ENCODE results near the gene ARHGAP24.

ARHGAP24 gene

GRCh38 chr4:85598936-85599335, 124.0 kb downstream of the ARHGAP24 start:
- no peaks in the 10 kb centered on the region for H3K36me3 ChIP-seq (replicated peaks; ENCODE audit: insufficient read depth, low read length)
- no peaks in the 10 kb centered on the region for H3K27me3 ChIP-seq (replicated peaks; ENCODE audit: insufficient read depth, low read length)
- DNase-seq, result no peak
- H3K27ac ChIP-seq (ENCODE audit: low read length), result no peak overlapping the region
- no peaks in the 10 kb centered on the region for H4K20me1 ChIP-seq (ENCODE audit: insufficient read depth, low read length)
- TF ChIP-seq CTCF (IDR thresholded peaks at IDR 0.05; ENCODE audit: low read length), result no peak
- no peak for TF ChIP-seq EZH2phosphoT487 (IDR thresholded peaks at IDR 0.05; ENCODE audit: low read length)
- no peak for TF ChIP-seq EZH2 (optimal IDR thresholded peaks at IDR 0.05; ENCODE audit: low read depth, low read length)
- no peak overlapping the region for H3K9ac ChIP-seq (ENCODE audit: low read length)
- no peaks in the 10 kb centered on the region for H3K4me1 ChIP-seq (ENCODE audit: low read length)
- no peaks in the 10 kb centered on the region for H3F3A ChIP-seq (ENCODE audit: insufficient read depth, low read length)
- H3K9me2 ChIP-seq (replicated peaks; ENCODE audit: insufficient read depth, low read length), result no peaks in the 10 kb centered on the region
- no peak overlapping the region for H3K4me3 ChIP-seq (ENCODE audit: low read length)
- H3K4me2 ChIP-seq (ENCODE audit: low read depth, low read length), result no peak overlapping the region
- no peak overlapping the region for H2AFZ ChIP-seq (ENCODE audit: low read length)
- H3K9me3 ChIP-seq (replicated peaks; ENCODE audit: insufficient read depth, low read length), result no peaks in the 10 kb centered on the region
- H3K79me2 ChIP-seq (ENCODE audit: low read length), result no peaks in the 10 kb centered on the region

- Histone ChIP-seq H3K27me3 (replicated peaks; ENCODE audit: insufficient read depth, low read length) (no peaks in the 10 kb centered on the region), H2AFZ (ENCODE audit: low read length) (no peak overlapping the region), H3K9me2 (replicated peaks; ENCODE audit: insufficient read depth, low read length) (no peaks in the 10 kb centered on the region), H3F3A (ENCODE audit: insufficient read depth, low read length) (no peaks in the 10 kb centered on the region), H3K4me3 (ENCODE audit: low read length) (no peak overlapping the region), H3K9me3 (replicated peaks; ENCODE audit: insufficient read depth, low read length) (no peaks in the 10 kb centered on the region), H3K79me2 (ENCODE audit: low read length) (no peaks in the 10 kb centered on the region), H3K27ac (ENCODE audit: low read length) (no peak overlapping the region), H4K20me1 (ENCODE audit: insufficient read depth, low read length) (no peaks in the 10 kb centered on the region), H3K36me3 (replicated peaks; ENCODE audit: insufficient read depth, low read length) (no peaks in the 10 kb centered on the region), H3K9ac (ENCODE audit: low read length) (no peak overlapping the region), H3K4me1 (ENCODE audit: low read length) (no peaks in the 10 kb centered on the region), H3K4me2 (ENCODE audit: low read depth, low read length) (no peak overlapping the region)
- no peak for DNase-seq
- TF ChIP-seq EZH2 (optimal IDR thresholded peaks at IDR 0.05; ENCODE audit: low read depth, low read length) (no peak), CTCF (IDR thresholded peaks at IDR 0.05; ENCODE audit: low read length) (no peak), EZH2phosphoT487 (IDR thresholded peaks at IDR 0.05; ENCODE audit: low read length) (no peak)
Measured at GRCh38 chr4:85600501-85600900, 125.6 kb downstream of the ARHGAP24 start.

- Histone ChIP-seq H2AFZ (ENCODE audit: low read length) (no peak overlapping the region), H3K27ac (ENCODE audit: low read length) (no peak overlapping the region), H4K20me1 (ENCODE audit: insufficient read depth, low read length) (no peaks in the 10 kb centered on the region), H3K4me3 (ENCODE audit: low read length) (no peak overlapping the region), H3K9me3 (replicated peaks; ENCODE audit: insufficient read depth, low read length) (no peaks in the 10 kb centered on the region), H3K9ac (ENCODE audit: low read length) (no peak overlapping the region), H3K4me1 (ENCODE audit: low read length) (peaks cover 12% of the 10 kb centered on the region), H3K36me3 (replicated peaks; ENCODE audit: insufficient read depth, low read length) (no peaks in the 10 kb centered on the region), H3F3A (ENCODE audit: insufficient read depth, low read length) (peaks cover 10% of the 10 kb centered on the region), H3K9me2 (replicated peaks; ENCODE audit: insufficient read depth, low read length) (no peaks in the 10 kb centered on the region), H3K4me2 (ENCODE audit: low read depth, low read length) (no peak overlapping the region), H3K79me2 (ENCODE audit: low read length) (no peaks in the 10 kb centered on the region), H3K27me3 (replicated peaks; ENCODE audit: insufficient read depth, low read length) (no peaks in the 10 kb centered on the region)
- DNase-seq, result no peak
- TF ChIP-seq CTCF (IDR thresholded peaks at IDR 0.05; ENCODE audit: low read length), result no peak
- no peak for TF ChIP-seq EZH2phosphoT487 (IDR thresholded peaks at IDR 0.05; ENCODE audit: low read length)
- TF ChIP-seq EZH2 (optimal IDR thresholded peaks at IDR 0.05; ENCODE audit: low read depth, low read length), result no peak
Measured at GRCh38 chr4:85603437-85604336, 128.7 kb downstream of the ARHGAP24 start.

All from MM.1S (cell line).